K562 (cell line): Measurements from ENCODE around the gene ARMC2. TPM values are rescaled to one million over a fixed set of nuclear protein-coding genes. Genes with fewer than 3 reads are reported as not detected.
A peak's percentile ranks its signal among the peaks of the same experiment; 100 is the strongest.

Experiments
- KLF16 ChIP-seq: IDR thresholded peaks from 2 replicates; pipeline ENCODE4 v1.6.1; 2016; ENCODE audit warnings: antibody characterized with exemption
- MTA3 ChIP-seq: fragments of 450-650 bp; formaldehyde crosslinking; IDR thresholded peaks from 2 replicates; pipeline ENCODE4 v1.6.1; 2017; ENCODE audit warnings: mild to moderate bottlenecking, borderline replicate concordance
- RAD21 ChIP-seq, 2 experiments: fragments of 250-450 bp in 1 of 2; fragments of 450-650 bp in 1 of 2; sonication (Bioruptor Pico) in 1 of 2; formaldehyde crosslinking in 1 of 2; IDR thresholded peaks in 1 of 2; conservative IDR thresholded peaks in 1 of 2; 2 replicates each; pipeline versions ENCODE4 v1.4.0 to v1.8.0; 2020 to 2022; ENCODE audit warnings: mild to moderate bottlenecking in 2 of 2, moderate library complexity in 1 of 2
- RCOR1 ChIP-seq, 2 experiments: IDR thresholded peaks; 2 replicates each; pipeline ENCODE4 v1.6.1; 2012; ENCODE audit warnings: low read depth in 2 of 2, low read length in 2 of 2, borderline replicate concordance in 1 of 2, improper control_type of control experiment in 1 of 2
- SMARCE1 ChIP-seq: fragments of 450-650 bp; IDR thresholded peaks from 2 replicates; pipeline ENCODE4 v1.7.1; 2016; ENCODE audit warnings: mild to moderate bottlenecking
- ZKSCAN1 ChIP-seq: fragments of 150-350 bp; IDR thresholded peaks from 2 replicates; pipeline ENCODE4 v1.6.1; 2016; ENCODE audit warnings: low read depth, low read length
- polyA plus RNA-seq, 8 experiments: library from polyadenylated mRNA; depleted of rRNA in 4 of 8; stranded (reverse) in 5 of 8; unstranded in 3 of 8; fragments of >200 nt; fragmentation: Nextera tagmentation in 2 of 8; fragmentation: Illumina TruSeq in 1 of 8; extraction: Ambion mirVana in 2 of 8; extraction: Trizol in 1 of 8; gene quantifications; 2 replicates each; pipeline versions ENCODE4 v1.2.1 to v1.2.3, GENCODE V29; 2011 to 2014; ENCODE audit warnings: inconsistent platforms in 1 of 8, missing spikeins in 1 of 8
- total RNA-seq, 7 experiments: library from RNA; depleted of rRNA in 6 of 7; stranded (reverse); fragments of >200 nt in 6 of 7; fragmentation: Illumina TruSeq in 2 of 7; extraction: Trizol in 2 of 7; gene quantifications; 2 replicates each; pipeline versions ENCODE4 v1.2.1 to v1.2.3, GENCODE V29; 2011 to 2021; ENCODE audit warnings: low replicate concordance in 1 of 7
- TF ChIP-seq, protein P1 (sequence below): fragments of 250-450 bp; sonication (Bioruptor Pico); IDR thresholded peaks from 2 replicates; pipeline ENCODE4 v1.8.0; 2021; ENCODE audit warnings: moderate library complexity, mild to moderate bottlenecking, inconsistent platforms
- TF ChIP-seq, protein P2 (sequence below): IDR thresholded peaks from 2 replicates; pipeline ENCODE4 v1.6.1; 2011; ENCODE audit warnings: borderline replicate concordance, low read depth, mild to moderate bottlenecking, moderate library complexity, low read length; ENCODE audit not compliant: insufficient read depth, poor library complexity, severe bottlenecking
- TF ChIP-seq, protein P3 (sequence below): sonication (generic); formaldehyde crosslinking; IDR thresholded peaks from 2 replicates; pipeline ENCODE4 v1.8.0; 2022; ENCODE audit warnings: mild to moderate bottlenecking, low read depth, missing genetic modification reagents

ARMC2 gene
- total and polyA plus RNA-seq, 9 of the 15 experiments (the other 6 are each of a cell fraction or from before 2014, with no cell fraction given) = 0.14 to 3.0 (median 0.82) TPM

DNA sequence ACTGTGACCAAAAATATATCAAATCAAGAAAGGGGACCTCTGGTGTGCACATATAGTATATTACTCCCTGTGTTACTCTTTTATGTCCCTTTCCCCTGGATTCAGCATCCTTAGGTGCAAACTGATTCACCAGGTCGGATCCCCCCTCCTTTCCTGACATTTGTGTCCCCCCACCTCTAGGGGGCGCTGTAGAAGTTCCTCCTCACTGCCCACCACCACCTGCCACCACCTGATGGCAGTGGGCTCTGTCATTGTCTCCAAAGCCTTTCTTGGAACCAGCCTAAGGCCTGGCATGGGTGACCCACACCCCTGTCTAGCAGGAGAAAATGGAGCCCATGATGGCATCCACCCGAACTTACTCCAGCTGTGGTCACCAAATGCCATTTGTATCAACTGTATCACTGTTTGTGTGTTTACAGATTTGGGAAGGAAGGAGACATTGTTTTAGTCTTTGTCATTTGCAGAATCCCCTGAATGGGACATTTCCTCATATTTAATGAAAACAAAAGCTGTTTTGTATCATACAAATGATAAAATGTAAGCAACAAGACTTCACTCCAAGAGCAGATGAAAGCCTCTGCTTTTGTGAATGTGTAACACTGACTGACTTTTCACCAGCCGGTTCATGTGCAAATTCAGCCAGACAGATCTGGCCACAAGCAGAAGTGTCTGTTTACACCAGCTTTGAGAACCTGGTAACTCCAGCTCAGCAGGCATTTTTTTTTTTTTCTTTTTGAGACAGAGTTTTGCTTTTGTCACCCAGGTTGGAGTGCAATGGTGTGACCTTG lies 66.2 kb downstream of the ARMC2 start (continued):
- TF ChIP-seq, protein P1, sequence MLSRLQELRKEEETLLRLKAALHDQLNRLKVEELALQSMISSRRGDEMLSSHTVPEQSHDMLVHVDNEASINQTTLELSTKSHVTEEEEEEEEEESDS = no peak
- TF ChIP-seq KLF16 (peak; percentile 60; the same call in 1 of the 2 replicates), MTA3 (0 out of 2 replicates have a peak, but pooled peaks have one; percentile 46), ZKSCAN1 (0 out of 2 replicates have a peak, but pooled peaks have one; percentile 25), SMARCE1 (no peak), RCOR1 (IDR thresholded peaks at IDR 0.05; ENCODE audit: borderline replicate concordance in 1 of 2, low read depth in 2 of 2, low read length in 2 of 2) (0 out of 4 replicates have a peak, but pooled peaks of 1 of the 2 experiments have one; percentile 16), RAD21 (CRISPR knock-in tag; conservative IDR thresholded peaks at IDR 0.05 in 1 of 2, IDR thresholded peaks at IDR 0.05 in 1 of 2) (peak; percentile 39 to 79; a peak in 3 of 4 replicates)
- TF ChIP-seq, protein P2, sequence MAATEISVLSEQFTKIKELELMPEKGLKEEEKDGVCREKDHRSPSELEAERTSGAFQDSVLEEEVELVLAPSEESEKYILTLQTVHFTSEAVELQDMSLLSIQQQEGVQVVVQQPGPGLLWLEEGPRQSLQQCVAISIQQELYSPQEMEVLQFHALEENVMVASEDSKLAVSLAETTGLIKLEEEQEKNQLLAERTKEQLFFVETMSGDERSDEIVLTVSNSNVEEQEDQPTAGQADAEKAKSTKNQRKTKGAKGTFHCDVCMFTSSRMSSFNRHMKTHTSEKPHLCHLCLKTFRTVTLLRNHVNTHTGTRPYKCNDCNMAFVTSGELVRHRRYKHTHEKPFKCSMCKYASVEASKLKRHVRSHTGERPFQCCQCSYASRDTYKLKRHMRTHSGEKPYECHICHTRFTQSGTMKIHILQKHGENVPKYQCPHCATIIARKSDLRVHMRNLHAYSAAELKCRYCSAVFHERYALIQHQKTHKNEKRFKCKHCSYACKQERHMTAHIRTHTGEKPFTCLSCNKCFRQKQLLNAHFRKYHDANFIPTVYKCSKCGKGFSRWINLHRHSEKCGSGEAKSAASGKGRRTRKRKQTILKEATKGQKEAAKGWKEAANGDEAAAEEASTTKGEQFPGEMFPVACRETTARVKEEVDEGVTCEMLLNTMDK = peak; percentile 49
- TF ChIP-seq, protein P3, sequence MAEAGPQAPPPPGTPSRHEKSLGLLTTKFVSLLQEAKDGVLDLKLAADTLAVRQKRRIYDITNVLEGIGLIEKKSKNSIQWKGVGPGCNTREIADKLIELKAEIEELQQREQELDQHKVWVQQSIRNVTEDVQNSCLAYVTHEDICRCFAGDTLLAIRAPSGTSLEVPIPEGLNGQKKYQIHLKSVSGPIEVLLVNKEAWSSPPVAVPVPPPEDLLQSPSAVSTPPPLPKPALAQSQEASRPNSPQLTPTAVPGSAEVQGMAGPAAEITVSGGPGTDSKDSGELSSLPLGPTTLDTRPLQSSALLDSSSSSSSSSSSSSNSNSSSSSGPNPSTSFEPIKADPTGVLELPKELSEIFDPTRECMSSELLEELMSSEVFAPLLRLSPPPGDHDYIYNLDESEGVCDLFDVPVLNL (CRISPR knock-in tag) = no peak
- TF ChIP-seq, all 486 proteins: peak for 18
